HG03469 (cell line): ENCODE results near the gene ARHGAP29.

ENCODE experiments used
- ATAC-seq: cut with Tn5 transposase; IDR thresholded peaks from one replicate; pipeline ENCODE4 v1.9.1; 2021; ENCODE audit warnings: mild to moderate bottlenecking, moderate library complexity, moderate number of reproducible peaks; ENCODE audit not compliant: unreplicated experiment

Gene ARHGAP29

GRCh38 chr1:94236013-94236491, 1.3 kb downstream of the ARHGAP29 start:
- no peak for ATAC-seq

GRCh38 chr1:94235189-94236012, 2.0 kb downstream of the ARHGAP29 start:
- ATAC-seq = no peak

GRCh38 chr1:94234615-94235014, 2.8 kb downstream of the ARHGAP29 start:
- no peak for ATAC-seq

GRCh38 chr1:94231746-94232145, 5.6 kb downstream of the ARHGAP29 start:
- ATAC-seq = no peak

- no peak for ATAC-seq
These were observed 6.5 kb downstream of the ARHGAP29 start for GRCh38 chr1:94230920-94231319.

GRCh38 chr1:94228640-94229375, 8.6 kb downstream of the ARHGAP29 start:
- no peak for ATAC-seq

- no peak for ATAC-seq
These were observed 9.8 kb downstream of the ARHGAP29 start for GRCh38 chr1:94227624-94228023.

- ATAC-seq = no peak
These were observed 11.5 kb downstream of the ARHGAP29 start for GRCh38 chr1:94225845-94226244.

- no peak for ATAC-seq
These were observed 19.1 kb downstream of the ARHGAP29 start for GRCh38 chr1:94218332-94218731.

- ATAC-seq = no peak
These were observed 21.4 kb downstream of the ARHGAP29 start for GRCh38 chr1:94215955-94216354.

- no peak for ATAC-seq
These were observed 27.4 kb downstream of the ARHGAP29 start for GRCh38 chr1:94209982-94210381.

- ATAC-seq = no peak
These were observed 28.0 kb downstream of the ARHGAP29 start for GRCh38 chr1:94209425-94209824.

- no peak for ATAC-seq
These were observed 29.7 kb downstream of the ARHGAP29 start for GRCh38 chr1:94207695-94208094.

- no peak for ATAC-seq
These were observed 31.7 kb downstream of the ARHGAP29 start for GRCh38 chr1:94205639-94206038.

GRCh38 chr1:94202241-94202640, 35.1 kb downstream of the ARHGAP29 start:
- ATAC-seq = no peak

- ATAC-seq = no peak
These were observed 38.0 kb downstream of the ARHGAP29 start for GRCh38 chr1:94199398-94199797.

- no peak for ATAC-seq
These were observed 43.1 kb downstream of the ARHGAP29 start for GRCh38 chr1:94194079-94194865.

- no peak for ATAC-seq
These were observed 44.3 kb downstream of the ARHGAP29 start for GRCh38 chr1:94193128-94193527.

GRCh38 chr1:94191216-94191615, 46.2 kb downstream of the ARHGAP29 start:
- ATAC-seq = no peak

- no peak for ATAC-seq
These were observed 50.4 kb downstream of the ARHGAP29 start for GRCh38 chr1:94186946-94187345.

GRCh38 chr1:94183197-94183815, 54.1 kb downstream of the ARHGAP29 start:
- ATAC-seq = no peak
